Fibroblast of skin of scalp (primary cell): ENCODE data around the gene MAP3K9.

Source experiments
- DNase-seq: peaks from one replicate; pipeline ENCODE4 v3.0.0-alpha.2; 2013

Gene MAP3K9

GRCh38 chr14:70785556-70785955 lies 23.8 kb downstream of the MAP3K9 start:
- no peak for DNase-seq

DNA sequence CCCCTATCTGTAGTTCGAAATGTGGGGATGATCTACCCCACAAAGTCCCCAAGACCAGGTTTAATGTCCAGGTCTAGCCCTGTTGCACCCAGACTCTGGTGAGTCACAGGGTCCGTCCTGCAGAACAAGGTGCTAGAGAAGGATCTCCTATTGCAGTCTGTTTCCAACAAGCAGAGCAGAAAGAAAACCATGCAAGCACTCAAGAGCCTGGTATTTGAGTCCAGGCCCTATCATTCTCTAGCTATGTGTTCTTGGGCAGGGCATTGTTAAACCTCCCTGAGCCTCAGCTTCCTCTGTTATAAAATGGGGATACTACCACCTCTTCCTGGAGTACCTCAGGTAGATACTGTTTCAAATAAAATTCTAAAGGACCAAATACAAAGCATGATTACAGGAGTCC lies 24.4 kb downstream of the MAP3K9 start:
- DNase-seq, result no peak

- DNase-seq, result peak; percentile 7
Measured at GRCh38 chr14:70782361-70782760, 27.0 kb downstream of the MAP3K9 start.

DNA sequence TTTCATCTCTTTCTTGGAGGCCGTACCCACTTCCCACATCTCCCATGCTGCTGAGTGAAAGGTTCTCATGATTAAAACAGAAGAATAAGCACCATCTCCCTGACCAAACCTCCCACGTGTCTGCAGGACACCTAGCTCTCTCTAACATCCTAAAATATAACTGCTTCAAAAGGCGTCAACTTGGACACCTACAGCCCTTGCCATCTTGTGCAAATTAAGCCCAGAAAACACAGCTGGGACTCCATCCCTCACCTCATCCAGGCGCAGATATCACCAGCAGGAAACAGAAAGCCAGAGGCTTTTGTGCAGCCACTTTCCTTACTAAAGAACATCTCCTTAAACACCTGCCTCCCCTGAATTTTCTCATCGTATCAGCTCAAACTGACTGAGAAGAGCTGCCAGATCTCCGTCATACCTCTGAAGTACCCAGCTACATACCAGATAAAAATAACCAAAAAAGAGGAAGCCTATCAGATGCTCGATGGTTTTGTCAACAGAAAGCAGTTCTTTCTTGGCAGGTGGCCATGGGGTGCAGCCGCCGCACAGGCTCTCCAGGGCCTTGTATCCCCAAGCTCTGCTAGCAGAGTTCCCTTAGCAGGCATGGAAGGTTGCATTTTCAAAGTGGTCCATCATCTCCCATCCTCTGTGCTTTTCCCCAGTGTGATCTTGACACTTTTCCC lies 28.8 kb downstream of the MAP3K9 start:
- no peak for DNase-seq

DNA sequence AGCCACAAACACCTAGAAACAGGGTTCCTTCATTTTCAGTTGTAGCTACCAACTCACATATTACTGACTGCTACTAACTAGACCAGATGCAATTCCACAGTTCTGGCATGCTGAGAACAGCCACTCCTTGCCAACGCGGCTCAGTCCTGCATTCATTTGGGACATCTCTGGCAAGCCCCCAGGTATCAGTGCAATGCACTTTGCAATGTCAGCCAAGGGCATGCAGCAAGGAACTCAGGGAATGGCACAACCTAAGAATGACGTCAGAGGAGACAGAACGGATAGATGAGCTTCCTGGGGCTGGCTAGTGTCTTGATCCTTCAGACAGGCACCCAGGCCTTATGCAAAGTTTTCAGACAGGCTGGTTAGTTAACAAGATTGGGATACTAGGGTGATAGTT lies 29.6 kb downstream of the MAP3K9 start:
- no peak for DNase-seq

GRCh38 chr14:70776197-70776596 lies 33.1 kb downstream of the MAP3K9 start:
- no peak for DNase-seq

DNA sequence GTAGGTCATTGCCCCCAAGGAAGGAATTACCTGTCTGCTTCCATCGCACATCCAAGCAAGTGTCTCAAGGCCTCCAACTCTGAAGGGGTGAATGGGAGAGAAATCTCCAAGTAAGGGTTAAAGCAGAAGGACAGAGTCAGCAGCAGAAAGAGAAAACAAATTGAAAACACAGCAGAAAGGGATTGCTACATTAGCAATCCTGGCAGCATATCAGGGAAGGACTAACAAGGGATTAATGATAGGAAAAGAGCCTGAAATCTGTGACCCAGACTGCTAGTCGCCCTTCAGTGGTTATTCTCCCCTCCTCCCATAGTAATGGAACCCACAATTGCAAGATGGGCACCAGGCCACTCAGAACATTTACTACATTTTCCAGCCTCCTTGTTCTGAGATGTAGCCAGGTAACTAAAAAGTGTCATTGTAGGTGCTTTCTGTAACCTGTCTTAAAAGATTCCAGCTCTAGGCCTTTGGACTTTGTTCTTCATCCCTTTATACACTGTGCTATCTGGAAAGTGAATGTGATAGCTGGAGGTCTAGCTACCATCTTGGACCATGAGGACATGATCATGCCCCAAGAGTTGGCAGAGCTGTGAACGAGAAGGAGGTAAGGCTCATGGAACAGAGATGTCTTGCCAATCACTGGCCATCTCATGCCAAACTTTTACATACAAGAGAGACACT lies 36.0 kb downstream of the MAP3K9 start:
- DNase-seq, result no peak

- DNase-seq, result peak; percentile 4
Measured at GRCh38 chr14:70771781-70772212, 37.5 kb downstream of the MAP3K9 start.

GRCh38 chr14:70770490-70770889 lies 38.8 kb downstream of the MAP3K9 start:
- DNase-seq, result no peak

GRCh38 chr14:70759398-70759797 lies 49.9 kb downstream of the MAP3K9 start:
- no peak for DNase-seq

GRCh38 chr14:70755655-70756054 lies 53.7 kb downstream of the MAP3K9 start:
- DNase-seq, result no peak

DNA sequence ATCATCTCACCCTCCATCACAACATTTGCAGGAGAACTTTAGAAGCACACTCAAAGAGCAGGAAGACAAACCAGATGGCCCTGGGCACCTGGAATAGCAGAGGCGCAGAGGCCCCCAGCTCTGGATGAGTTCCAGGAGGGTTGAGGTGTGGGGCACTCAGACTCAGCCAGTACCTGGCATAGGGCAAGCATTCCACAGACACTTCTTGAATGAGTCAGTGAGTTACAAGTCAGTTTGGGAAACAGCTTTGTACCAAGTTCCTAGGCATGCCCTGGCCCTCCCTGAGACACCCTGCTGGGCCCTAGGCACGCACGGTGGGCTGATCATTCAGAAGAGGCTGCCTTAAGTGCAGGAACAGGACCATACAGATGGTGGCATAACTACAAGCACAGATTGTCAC lies 54.3 kb downstream of the MAP3K9 start:
- DNase-seq, result no peak

DNA sequence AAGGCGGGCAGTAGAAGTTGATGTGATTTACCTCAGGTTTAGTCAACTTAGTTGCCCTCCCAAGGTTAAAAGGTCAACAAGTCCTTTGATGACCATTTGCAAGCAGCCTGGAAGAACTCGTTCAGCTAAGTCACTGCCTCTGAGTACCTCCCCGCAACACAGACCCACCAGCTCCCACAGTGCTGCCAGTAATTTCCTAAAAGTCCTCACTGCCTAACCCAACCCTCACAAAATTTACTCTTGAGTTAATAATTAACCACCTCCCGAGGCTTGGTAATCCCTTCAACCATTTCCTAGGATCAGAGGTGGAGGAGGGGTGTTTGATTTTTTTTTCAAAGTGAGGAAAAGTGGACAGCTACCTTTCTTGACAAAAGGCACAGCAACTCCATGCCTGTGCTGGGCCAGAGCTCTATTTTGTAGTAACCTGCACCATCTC lies 55.8 kb downstream of the MAP3K9 start:
- DNase-seq, result no peak

GRCh38 chr14:70748422-70748821 lies 60.9 kb downstream of the MAP3K9 start:
- DNase-seq, result no peak

DNA sequence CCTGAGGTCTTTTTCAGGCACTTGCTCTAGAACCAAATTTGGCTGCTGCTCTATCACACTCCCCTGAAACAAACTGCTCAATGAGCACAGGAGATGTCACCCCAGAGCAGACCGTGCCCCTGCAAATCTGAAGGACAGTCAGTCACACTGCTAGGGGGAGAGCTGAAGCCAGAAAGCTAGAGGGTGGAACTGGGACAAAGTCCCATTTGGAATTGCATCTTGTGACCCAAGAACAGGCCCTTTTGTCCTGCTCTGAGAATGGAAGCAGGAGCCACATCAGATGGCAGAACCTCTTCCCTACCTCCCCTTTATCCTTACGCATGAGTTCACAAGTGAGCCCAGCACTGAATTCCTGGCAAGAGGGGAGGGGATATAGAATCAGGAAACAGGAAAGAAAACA lies 64.7 kb downstream of the MAP3K9 start:
- DNase-seq, result no peak

- no peak for DNase-seq
Measured at GRCh38 chr14:70742316-70742715, 67.0 kb downstream of the MAP3K9 start.

DNA sequence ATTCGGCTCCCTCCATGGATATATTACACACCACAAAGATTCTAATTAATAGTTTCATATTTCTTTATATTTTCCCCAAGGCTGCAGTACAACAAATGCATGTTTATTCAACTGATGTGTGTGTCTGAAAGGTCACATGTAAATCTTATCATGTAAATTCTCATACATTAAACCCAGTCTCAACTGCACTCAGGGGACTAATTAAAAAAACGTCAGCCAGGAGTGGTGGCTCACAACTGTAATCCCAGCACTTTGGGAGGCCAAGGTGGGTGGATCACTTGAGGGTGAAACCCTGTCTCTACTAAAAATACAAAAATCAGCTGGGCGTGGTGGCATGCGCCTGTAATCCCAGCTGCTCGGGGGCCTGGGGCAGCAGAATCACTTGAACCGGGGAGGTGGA lies 67.8 kb downstream of the MAP3K9 start:
- DNase-seq, result no peak

GRCh38 chr14:70735043-70735442 lies 74.3 kb downstream of the MAP3K9 start:
- peak; percentile 67 for DNase-seq

DNA sequence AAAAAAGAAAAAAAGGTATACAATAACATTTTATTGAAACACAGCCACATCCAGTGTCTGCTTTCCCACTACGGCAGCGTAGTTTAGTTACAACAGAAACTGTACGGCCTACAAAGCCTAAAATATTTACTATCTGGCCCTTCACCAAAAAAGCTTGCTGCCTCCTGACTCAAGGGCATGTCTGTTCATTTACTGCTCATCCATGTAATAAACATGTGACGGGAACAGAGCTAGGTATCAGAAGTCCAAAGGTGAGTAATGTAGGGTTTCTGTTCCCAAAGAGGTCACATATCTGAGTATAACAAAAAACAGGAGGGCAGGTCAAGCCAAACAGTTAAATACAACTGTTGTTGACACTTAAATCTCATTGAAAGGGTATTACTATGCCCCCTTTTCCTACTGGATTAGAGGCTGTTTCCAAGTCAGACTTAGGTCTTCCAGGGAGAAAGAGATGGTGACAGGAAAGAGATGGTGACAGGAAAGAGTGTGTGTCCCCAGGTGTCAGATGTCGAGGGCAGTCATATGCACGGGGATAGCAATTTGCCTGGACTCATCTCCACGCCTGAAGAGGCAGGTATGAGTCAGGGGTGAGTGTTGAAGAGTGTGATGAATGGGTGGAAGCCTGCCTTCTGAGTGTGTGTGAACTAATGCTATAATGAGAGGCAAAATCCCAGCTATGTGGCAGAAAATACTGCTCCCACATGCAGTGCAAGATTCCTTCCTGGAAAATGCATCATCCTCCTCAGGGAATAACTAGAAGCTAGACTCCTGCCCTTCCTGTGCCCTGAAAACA lies 77.7 kb downstream of the MAP3K9 start:
- peak; percentile 23 for DNase-seq

DNA sequence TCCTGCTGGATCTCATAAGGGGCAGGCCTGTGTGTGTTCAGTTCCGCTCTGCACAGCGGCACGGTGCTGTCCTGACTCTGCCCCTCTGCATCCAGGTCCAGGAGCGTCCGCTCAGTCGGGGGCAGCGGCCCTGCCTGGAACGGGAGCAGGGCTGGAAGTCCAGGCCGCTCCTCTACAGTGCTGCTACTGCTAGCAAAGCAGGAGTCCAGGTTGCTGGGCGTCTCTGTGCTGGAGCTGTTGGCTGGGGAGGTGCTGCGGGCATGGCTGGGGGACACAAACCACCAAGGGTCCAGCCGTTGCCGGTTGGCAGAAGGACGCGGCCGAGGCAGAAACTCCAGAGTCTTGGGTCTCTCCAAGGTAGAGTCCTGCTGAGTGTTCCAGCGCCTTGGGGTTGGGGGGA lies 78.9 kb downstream of the MAP3K9 start:
- no peak for DNase-seq

DNA sequence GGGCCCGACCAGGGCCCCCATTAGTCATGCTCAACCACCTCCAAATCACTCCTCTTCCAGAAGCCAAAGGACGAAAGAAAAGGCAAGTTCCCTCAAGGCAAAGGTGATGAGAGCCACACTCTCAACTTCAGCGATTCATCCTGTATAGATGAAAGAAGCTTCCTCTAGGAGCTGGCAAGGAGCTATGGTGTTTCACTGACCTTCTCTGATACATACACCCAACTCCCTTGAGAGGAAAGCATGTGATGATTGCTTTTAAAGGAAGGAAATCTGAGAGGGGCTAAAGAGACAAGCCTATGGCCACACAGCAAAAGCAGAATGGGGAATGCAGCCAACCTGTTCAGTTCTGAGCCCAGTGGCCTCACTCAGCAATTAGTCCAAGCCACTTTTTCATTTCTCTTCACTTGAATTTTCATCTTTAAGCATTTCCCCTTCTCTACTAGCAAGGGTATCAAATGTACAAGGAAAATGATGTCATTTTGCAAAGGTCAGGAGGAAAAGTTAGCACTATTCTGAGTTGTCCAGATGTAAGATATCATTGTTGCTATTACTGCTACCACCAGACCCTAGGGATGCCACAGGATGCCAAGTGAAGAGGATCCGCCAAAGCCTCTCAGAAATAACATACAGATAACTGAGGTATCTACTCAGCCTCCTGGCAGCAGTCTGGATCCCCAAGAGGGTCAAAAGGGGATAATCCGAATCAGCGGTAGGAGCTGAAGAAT lies 82.5 kb downstream of the MAP3K9 start:
- DNase-seq, result no peak

DNA sequence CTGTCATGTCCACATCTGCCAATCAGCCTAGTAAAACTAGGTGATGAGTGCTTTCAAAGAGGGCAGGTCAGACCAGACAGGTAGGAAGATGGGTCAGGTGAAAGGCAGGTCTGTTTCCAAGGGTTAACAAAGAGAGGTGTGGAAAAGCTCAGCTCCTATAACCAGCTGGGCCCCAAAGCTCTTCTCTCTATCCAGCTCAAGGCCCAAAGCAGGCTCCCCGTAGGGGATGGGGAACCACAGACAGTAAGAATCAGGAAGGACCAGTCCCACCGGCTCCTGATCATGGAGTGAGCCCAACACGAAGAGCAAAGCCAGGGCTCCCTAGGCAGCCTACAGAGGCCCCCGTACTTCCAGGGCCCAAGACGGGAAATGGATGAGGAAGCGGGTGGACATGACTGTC lies 84.4 kb downstream of the MAP3K9 start:
- no peak for DNase-seq

DNA sequence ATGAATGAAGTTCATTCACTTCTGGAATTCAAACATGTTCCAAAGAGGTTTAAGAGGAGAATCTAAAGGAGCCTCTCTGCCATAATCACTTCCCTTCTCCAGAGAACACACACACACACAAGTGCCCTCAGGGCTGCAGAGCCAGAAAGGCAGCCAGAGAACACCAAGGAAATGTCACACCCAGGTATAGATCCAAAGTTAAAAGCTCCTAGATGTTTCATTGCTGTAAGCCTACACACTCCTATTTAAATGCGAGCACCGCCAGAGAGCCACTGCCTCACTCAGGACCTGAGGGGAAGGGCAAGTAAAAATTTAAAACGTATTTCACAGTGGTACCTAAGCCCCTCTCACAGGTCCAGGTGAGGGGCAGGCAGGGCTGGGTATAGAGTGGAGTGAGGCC lies 85.2 kb downstream of the MAP3K9 start:
- DNase-seq, result no peak
